ENCODE results near the gene DNAJC28. TPM values are rescaled to one million over a fixed set of nuclear protein-coding genes. Genes with fewer than 3 reads are reported as not detected.
A peak's percentile ranks its signal among the peaks of the same experiment; 100 is the strongest.

Gene DNAJC28
- total and polyA plus RNA-seq, 9 of the 15 experiments (the other 6 are each of a cell fraction or from before 2014, with no cell fraction given), result 0.68 to 2.5 (median 1.1) TPM

DNA sequence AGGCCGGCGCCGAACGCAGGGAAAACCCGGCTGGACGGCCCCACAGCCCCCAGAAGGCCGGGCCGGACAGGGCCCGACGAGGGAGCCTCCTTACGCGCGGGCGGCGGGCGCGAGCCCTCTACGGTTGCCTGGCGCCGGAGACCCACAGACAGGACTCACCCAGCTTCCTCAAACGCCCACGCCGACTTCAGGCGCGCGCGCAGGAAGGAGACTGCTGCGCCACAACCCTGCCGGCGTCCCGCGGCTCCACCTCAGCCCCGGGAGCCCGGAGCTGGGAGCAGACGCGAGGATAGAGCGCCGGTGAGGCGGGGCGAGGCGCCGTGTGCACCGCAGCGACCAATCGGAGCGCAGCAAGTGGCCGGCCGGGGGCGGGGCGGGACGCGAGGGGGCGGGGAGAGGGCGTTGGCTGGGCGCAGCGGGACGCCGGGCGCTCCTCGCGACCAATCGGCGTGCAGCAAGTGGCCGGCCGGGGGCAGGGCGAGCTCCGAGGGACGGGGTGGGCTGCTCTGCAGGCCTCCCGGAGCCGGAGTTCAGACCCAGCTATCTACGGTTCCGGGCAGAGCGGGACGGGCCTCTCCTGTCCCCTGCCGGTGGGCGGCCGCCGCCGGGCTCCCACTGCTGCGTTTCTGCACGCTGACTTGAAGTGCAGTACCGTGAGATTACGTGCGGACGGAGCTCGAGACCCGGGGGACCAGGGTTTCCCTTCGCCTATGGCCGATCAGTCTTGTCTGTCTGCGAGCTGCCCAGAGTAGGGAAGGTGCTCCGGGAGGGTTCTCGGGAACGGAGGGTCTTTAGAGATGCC, 11.6 kb downstream of the DNAJC28 start, which contains the start of gene TMEM50B (continued):
- no peak; the same call in 1 of the 2 replicates for TF ChIP-seq ZNF766 (CRISPR knock-in tag; conservative IDR thresholded peaks at IDR 0.05)
- TF ChIP-seq FOXK1 (CRISPR knock-in tag; IDR thresholded peaks at IDR 0.05; ENCODE audit: borderline replicate concordance), result no peak
- TF ChIP-seq SMAD3 (CRISPR knock-in tag; conservative IDR thresholded peaks at IDR 0.05), result 0 out of 2 replicates have a peak, but pooled peaks have one; percentile 33
- no peak for TF ChIP-seq ZNF232 (CRISPR knock-in tag; IDR thresholded peaks at IDR 0.05)
- no peak for TF ChIP-seq FOXA3 (CRISPR knock-in tag; conservative IDR thresholded peaks at IDR 0.05 in 1 of 2, IDR thresholded peaks at IDR 0.05 in 1 of 2)
- peak; percentile 84 for TF ChIP-seq CTBP1 (IDR thresholded peaks at IDR 0.05; ENCODE audit: borderline replicate concordance)
- no peak for TF ChIP-seq EZH2 (IDR thresholded peaks at IDR 0.05; ENCODE audit: borderline replicate concordance, low read depth, low read length)
- TF ChIP-seq, protein P1, sequence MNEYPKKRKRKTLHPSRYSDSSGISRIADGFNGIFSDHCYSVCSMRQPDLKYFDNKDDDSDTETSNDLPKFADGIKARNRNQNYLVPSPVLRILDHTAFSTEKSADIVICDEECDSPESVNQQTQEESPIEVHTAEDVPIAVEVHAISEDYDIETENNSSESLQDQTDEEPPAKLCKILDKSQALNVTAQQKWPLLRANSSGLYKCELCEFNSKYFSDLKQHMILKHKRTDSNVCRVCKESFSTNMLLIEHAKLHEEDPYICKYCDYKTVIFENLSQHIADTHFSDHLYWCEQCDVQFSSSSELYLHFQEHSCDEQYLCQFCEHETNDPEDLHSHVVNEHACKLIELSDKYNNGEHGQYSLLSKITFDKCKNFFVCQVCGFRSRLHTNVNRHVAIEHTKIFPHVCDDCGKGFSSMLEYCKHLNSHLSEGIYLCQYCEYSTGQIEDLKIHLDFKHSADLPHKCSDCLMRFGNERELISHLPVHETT (CRISPR knock-in tag; conservative IDR thresholded peaks at IDR 0.05 in 1 of 2, IDR thresholded peaks at IDR 0.05 in 1 of 2), result peak in 1 of 2 experiments; percentile 99; a peak in 2 of 4 replicates
- peak; percentile 89 for TF ChIP-seq CXXC5 (CRISPR knock-in tag; IDR thresholded peaks at IDR 0.05)
- TF ChIP-seq, protein P2, sequence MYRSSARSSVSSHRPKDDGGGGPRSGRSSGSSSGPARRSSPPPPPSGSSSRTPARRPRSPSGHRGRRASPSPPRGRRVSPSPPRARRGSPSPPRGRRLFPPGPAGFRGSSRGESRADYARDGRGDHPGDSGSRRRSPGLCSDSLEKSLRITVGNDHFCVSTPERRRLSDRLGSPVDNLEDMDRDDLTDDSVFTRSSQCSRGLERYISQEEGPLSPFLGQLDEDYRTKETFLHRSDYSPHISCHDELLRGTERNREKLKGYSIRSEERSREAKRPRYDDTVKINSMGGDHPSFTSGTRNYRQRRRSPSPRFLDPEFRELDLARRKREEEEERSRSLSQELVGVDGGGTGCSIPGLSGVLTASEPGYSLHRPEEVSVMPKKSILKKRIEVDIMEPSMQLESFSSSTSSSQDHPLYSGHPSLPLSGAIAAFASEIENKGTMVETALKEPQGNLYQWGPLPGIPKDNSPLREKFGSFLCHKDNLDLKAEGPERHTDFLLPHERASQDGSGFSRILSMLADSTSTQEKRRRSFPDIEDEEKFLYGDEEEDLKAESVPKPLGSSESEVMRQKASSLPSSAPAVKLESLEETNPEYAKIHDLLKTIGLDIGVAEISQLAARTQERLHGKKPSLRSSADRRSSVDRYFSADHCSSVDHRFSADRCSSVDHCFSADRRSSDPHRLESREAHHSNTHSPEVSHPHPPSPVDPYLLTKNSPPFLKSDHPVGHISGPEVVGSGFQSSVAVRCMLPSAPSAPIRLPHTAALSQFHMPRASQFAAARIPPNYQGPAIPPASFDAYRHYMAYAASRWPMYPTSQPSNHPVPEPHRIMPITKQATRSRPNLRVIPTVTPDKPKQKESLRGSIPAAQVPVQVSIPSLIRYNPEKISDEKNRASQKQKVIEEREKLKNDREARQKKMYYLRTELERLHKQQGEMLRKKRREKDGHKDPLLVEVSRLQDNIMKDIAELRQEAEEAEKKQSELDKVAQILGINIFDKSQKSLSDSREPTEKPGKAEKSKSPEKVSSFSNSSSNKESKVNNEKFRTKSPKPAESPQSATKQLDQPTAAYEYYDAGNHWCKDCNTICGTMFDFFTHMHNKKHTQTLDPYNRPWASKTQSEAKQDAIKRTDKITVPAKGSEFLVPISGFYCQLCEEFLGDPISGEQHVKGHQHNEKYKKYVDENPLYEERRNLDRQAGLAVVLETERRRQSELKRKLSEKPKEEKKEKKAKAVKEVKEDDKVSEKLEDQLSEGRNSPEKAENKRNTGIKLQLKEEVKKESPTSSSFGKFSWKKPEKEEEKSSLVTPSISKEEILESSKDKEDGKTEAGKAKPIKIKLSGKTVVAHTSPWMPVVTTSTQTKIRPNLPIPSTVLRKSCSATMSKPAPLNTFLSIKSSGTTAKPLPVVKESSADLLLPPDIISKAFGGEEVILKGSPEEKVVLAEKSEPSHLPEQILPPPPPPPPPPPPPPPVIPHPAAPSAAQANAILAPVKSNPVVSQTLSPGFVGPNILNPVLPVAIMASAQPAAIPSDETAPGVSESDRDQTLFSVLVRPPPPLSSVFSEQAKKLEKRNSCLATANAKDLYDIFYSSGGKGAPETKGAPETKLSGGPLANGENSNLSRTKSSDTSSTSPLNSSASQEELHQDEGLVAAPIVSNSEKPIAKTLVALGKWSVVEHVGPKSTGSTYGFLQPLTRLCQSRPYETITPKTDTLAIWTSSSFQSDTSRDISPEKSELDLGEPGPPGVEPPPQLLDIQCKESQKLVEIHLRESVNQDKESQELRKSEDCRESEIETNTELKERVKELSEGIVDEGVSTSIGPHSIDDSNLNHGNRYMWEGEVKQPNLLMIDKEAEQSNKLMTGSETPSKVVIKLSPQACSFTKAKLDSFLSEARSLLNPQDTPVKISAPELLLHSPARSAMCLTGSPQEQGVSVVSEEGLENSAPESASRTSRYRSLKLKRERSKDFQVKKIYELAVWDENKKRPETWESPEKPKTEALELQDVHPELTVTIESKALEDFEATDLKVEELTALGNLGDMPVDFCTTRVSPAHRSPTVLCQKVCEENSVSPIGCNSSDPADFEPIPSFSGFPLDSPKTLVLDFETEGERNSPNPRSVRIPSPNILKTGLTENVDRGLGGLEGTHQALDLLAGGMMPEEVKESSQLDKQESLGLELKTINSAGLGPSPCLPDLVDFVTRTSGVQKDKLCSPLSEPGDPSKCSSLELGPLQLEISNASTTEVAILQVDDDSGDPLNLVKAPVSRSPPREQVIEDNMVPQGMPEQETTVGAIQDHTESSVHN (IDR thresholded peaks at IDR 0.05; ENCODE audit: borderline replicate concordance in 1 of 2, low read depth in 1 of 2), result no peak
- TF ChIP-seq RFX7 (CRISPR knock-in tag; IDR thresholded peaks at IDR 0.05), result no peak
- no peak for TF ChIP-seq PHB (CRISPR knock-in tag; IDR thresholded peaks at IDR 0.05)

All from K562 (cell line).